Measurements from ENCODE around the gene RWDD2A.
A peak's percentile ranks its signal among the peaks of the same experiment; 100 is the strongest.

The RWDD2A gene

GRCh38 chr6:83199173-83199862 lies 6.2 kb downstream of the RWDD2A start:
- DNase-seq: no peak

GRCh38 chr6:83199863-83200225 lies 6.7 kb downstream of the RWDD2A start:
- no peak for DNase-seq

GRCh38 chr6:83202031-83202430 lies 8.9 kb downstream of the RWDD2A start:
- DNase-seq: no peak

GRCh38 chr6:83215131-83216047 lies 22.2 kb downstream of the RWDD2A start:
- DNase-seq: peak; percentile 51

- DNase-seq: no peak
Observed at GRCh38 chr6:83216806-83217205, 23.6 kb downstream of the RWDD2A start.

- no peak for DNase-seq
Observed at GRCh38 chr6:83218646-83219045, 25.5 kb downstream of the RWDD2A start.

- no peak for DNase-seq
Observed at GRCh38 chr6:83220121-83220520, 27.0 kb downstream of the RWDD2A start.

- DNase-seq: no peak
Observed at GRCh38 chr6:83221276-83221675, 28.1 kb downstream of the RWDD2A start.

GRCh38 chr6:83221889-83222479 lies 28.8 kb downstream of the RWDD2A start:
- DNase-seq: no peak

GRCh38 chr6:83226517-83226916 lies 33.4 kb downstream of the RWDD2A start:
- no peak for DNase-seq

- no peak for DNase-seq
Observed at GRCh38 chr6:83231146-83231545, 38.0 kb downstream of the RWDD2A start.

GRCh38 chr6:83247471-83247870 lies 54.3 kb downstream of the RWDD2A start:
- DNase-seq: no peak
